Smooth muscle cell (in vitro differentiated cells): ENCODE results near the gene HLCS. TPM values are rescaled to one million over a fixed set of nuclear protein-coding genes. Genes with fewer than 3 reads are reported as not detected.
A peak's percentile ranks its signal among the peaks of the same experiment; 100 is the strongest.

Source experiments
- DNase-seq: peaks from one replicate; lab custom pipeline; 2025; ENCODE audit not compliant: unreplicated experiment; lab: John Stamatoyannopoulos, UW
- H2AFZ ChIP-seq: fragments of 200-600 bp; sonication (generic); 2 replicates; pipeline ENCODE4 v1.6.0; 2016; ENCODE audit warnings: antibody characterized with exemption, low read depth, mild to moderate bottlenecking
- H3F3A ChIP-seq: fragments of 200-600 bp; sonication (generic); 2 replicates; pipeline ENCODE4 v1.6.0; 2017; ENCODE audit warnings: antibody characterized with exemption, low read depth
- H3K27ac ChIP-seq: fragments of 200-600 bp; sonication (generic); 2 replicates; pipeline ENCODE4 v1.5.1; 2016; ENCODE audit warnings: low read depth, mild to moderate bottlenecking
- H3K27me3 ChIP-seq: fragments of 200-600 bp; sonication (generic); 2 replicates; pipeline ENCODE4 v1.6.1; 2016; ENCODE audit warnings: low read depth, mild to moderate bottlenecking
- H3K36me3 ChIP-seq: fragments of 200-600 bp; sonication (generic); 2 replicates; pipeline ENCODE4 v1.5.1; 2016; ENCODE audit warnings: low read depth
- H3K4me1 ChIP-seq: fragments of 200-600 bp; sonication (generic); 2 replicates; pipeline ENCODE4 v1.5.1; 2016; ENCODE audit warnings: low read depth
- H3K4me2 ChIP-seq: fragments of 200-600 bp; sonication (generic); 2 replicates; pipeline ENCODE4 v1.6.0; 2016; ENCODE audit warnings: mild to moderate bottlenecking
- H3K4me3 ChIP-seq: fragments of 200-600 bp; sonication (generic); 2 replicates; pipeline ENCODE4 v1.5.1; 2016; ENCODE audit warnings: mild to moderate bottlenecking
- H3K79me2 ChIP-seq: fragments of 200-600 bp; sonication (generic); 2 replicates; pipeline ENCODE4 v1.6.0; 2016; ENCODE audit warnings: low read depth, mild to moderate bottlenecking
- H3K9ac ChIP-seq: fragments of 200-600 bp; sonication (generic); 2 replicates; pipeline ENCODE4 v1.6.0; 2016; ENCODE audit warnings: low read depth
- H3K9me3 ChIP-seq: fragments of 200-600 bp; sonication (generic); replicated peaks from 2 replicates; pipeline ENCODE4 v1.5.1; 2016; ENCODE audit warnings: low read depth
- H4K20me1 ChIP-seq: fragments of 200-600 bp; sonication (generic); 2 replicates; pipeline ENCODE4 v1.6.0; 2016; ENCODE audit warnings: low read depth
- WGBS: methylation state at CpG from one replicate; pipeline ENCODE4 v1.1.7; 2016; ENCODE audit warnings: low lambda C conversion rate; 5-methylcytosine and 5-hydroxymethylcytosine counted together
- polyA plus RNA-seq: library from polyadenylated mRNA; unstranded; fragments of >200 nt; fragmentation: Nextera tagmentation; extraction: Ambion mirVana; gene quantifications from 2 replicates; pipeline ENCODE4 v1.2.1, GENCODE V29; 2016
- total RNA-seq: library from RNA; depleted of rRNA; stranded (reverse); fragments of >200 nt; gene quantifications from 2 replicates; pipeline ENCODE4 v1.2.3, GENCODE V29; 2014
- TF ChIP-seq, protein P1 (sequence below): fragments of 200-600 bp; sonication (generic); IDR thresholded peaks from 2 replicates; pipeline ENCODE4 v1.5.1; 2017; ENCODE audit warnings: borderline replicate concordance, mild to moderate bottlenecking, antibody characterized with exemption; ENCODE audit not compliant: insufficient read depth, poor library complexity, severe bottlenecking

The HLCS gene
- total and polyA plus RNA-seq, 2 experiments from 2014 or later: 7.5 to 20.6 TPM

GRCh38 chr21:36709868-36710728 is 256.4 kb downstream of the HLCS start:
- Histone ChIP-seq H2AFZ (peak overlapping the region; percentile 50), H3K4me2 (peak overlapping the region; percentile 91), H3K9ac (no peak overlapping the region), H3K36me3 (no peaks in the 10 kb centered on the region), H3K4me3 (peak overlapping the region; percentile 53), H3F3A (no peaks in the 10 kb centered on the region), H3K27me3 (peaks cover 100% of the 10 kb centered on the region), H4K20me1 (no peaks in the 10 kb centered on the region), H3K79me2 (no peaks in the 10 kb centered on the region), H3K9me3 (no peaks in the 10 kb centered on the region), H3K27ac (no peak overlapping the region), H3K4me1 (peaks cover 44% of the 10 kb centered on the region)
- WGBS: 8% methylated on average over 38 of the region's 38 CpGs
- TF ChIP-seq, protein P1, sequence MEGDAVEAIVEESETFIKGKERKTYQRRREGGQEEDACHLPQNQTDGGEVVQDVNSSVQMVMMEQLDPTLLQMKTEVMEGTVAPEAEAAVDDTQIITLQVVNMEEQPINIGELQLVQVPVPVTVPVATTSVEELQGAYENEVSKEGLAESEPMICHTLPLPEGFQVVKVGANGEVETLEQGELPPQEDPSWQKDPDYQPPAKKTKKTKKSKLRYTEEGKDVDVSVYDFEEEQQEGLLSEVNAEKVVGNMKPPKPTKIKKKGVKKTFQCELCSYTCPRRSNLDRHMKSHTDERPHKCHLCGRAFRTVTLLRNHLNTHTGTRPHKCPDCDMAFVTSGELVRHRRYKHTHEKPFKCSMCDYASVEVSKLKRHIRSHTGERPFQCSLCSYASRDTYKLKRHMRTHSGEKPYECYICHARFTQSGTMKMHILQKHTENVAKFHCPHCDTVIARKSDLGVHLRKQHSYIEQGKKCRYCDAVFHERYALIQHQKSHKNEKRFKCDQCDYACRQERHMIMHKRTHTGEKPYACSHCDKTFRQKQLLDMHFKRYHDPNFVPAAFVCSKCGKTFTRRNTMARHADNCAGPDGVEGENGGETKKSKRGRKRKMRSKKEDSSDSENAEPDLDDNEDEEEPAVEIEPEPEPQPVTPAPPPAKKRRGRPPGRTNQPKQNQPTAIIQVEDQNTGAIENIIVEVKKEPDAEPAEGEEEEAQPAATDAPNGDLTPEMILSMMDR: no peak
- no peak for DNase-seq

DNA sequence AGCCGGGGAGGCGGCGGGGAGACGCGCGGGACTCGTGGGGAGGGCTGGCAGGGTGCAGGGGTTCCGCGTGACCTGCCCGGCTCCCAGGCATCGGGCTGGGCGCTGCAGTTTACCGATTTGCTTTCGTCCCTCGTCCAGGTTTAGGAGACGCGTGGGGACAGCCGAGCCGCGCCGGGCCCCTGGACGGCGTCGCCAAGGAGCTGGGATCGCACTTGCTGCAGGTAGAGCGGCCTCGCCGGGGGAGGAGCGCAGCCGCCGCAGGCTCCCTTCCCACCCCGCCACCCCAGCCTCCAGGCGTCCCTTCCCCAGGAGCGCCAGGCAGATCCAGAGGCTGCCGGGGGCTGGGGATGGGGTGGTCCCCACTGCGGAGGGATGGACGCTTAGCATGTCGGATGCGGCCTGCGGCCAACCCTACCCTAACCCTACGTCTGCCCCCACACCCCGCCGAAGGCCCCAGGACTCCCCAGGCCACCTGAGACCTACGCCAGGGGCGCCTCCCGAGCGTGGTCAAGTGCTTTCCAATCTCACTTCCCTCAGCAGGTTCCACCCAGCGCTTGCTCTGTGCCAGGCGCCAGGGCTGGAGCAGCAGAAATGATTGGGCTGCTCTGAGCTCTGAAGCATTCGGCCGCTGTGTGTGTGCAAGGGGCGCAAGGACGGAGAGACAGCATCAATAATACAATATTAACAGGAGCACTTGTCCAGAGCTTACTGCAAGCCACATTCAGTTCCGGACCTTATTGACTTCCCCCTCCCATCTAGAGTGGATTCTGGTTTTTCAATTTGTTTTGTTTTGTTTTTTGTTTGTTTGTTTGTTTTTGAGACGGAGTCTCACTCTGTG is 257.2 kb downstream of the HLCS start:
- Histone ChIP-seq H2AFZ (no peak overlapping the region), H3K9ac (no peak overlapping the region)
- TF ChIP-seq, protein P1: no peak

DNA sequence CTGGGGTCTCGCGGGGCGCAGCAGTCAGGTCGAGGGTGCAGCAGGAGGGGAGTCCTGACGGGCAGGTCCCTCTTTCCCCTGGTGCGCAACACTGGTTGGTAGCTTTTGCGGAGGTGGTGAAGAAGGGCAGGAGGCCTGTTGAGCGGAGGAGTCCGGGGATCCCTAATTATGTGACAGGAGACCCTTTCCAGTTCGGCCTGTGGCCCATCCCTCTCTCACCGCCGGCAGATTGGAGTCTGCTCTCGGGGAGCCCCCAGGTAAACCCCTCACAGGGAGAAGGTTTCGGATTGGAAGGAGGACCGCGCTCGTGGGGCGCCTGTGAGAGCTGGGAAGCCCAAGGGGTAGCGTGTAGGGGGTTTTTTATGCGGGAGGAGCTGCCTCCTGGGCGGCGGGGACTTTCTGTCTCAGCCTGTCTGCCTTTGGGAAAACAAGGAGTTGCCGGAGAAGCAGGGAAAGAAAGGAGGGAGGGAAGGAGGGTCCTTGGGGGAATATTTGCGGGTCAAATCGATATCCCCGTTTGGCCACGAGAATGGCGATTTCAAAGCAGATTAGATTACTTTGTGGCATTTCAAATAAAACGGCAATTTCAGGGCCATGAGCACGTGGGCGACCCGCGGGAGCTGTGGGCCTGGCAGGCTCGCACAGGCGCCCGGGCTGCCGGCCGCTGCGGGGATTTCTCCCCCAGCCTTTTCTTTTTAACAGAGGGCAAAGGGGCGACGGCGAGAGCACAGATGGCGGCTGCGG is 258.0 kb downstream of the HLCS start:
- H3K4me3 ChIP-seq: peak overlapping the region; percentile 35
- peaks cover 100% of the 10 kb centered on the region for H3K27me3 ChIP-seq
- no peak overlapping the region for H3K27ac ChIP-seq
- DNase-seq: no peak
- WGBS: 6% methylated on average over 39 of the region's 44 CpGs
- no peaks in the 10 kb centered on the region for H3K36me3 ChIP-seq
- no peak overlapping the region for H3K9ac ChIP-seq
- H3K4me1 ChIP-seq: peaks cover 50% of the 10 kb centered on the region
- no peaks in the 10 kb centered on the region for H3K9me3 ChIP-seq
- H3K79me2 ChIP-seq: no peaks in the 10 kb centered on the region
- no peaks in the 10 kb centered on the region for H4K20me1 ChIP-seq
- H3K4me2 ChIP-seq: peak overlapping the region; percentile 80
- TF ChIP-seq, protein P1: no peak
- H2AFZ ChIP-seq: no peak overlapping the region
- no peaks in the 10 kb centered on the region for H3F3A ChIP-seq

More for the DNA sequence above, 257.2 kb downstream of the HLCS start:
- peaks cover 100% of the 10 kb centered on the region for H3K27me3 ChIP-seq
- peaks cover 50% of the 10 kb centered on the region for H3K4me1 ChIP-seq
- H3K4me2 ChIP-seq: peak overlapping the region; percentile 80
- no peaks in the 10 kb centered on the region for H3K9me3 ChIP-seq
- H3K4me3 ChIP-seq: peak overlapping the region; percentile 35
- no peaks in the 10 kb centered on the region for H3K36me3 ChIP-seq
- H3K27ac ChIP-seq: no peak overlapping the region
- H3K79me2 ChIP-seq: no peaks in the 10 kb centered on the region
- H4K20me1 ChIP-seq: no peaks in the 10 kb centered on the region
- DNase-seq: no peak
- H3F3A ChIP-seq: no peaks in the 10 kb centered on the region
- WGBS: 4% methylated on average over 42 of the region's 55 CpGs
